Left ventricle myocardium inferior (tissue), 1 donor: ENCODE data around the gene LANCL2. TPM values are rescaled to one million over a fixed set of nuclear protein-coding genes. Genes with fewer than 3 reads are reported as not detected.
"Not testable (repeated sequence)": the region's sequence is repeated elsewhere in the genome, so short reads cannot be mapped to it uniquely, and the experiment has no call there.

Experiments used
- DNase-seq: peaks from one replicate; pipeline ENCODE4 v3.0.0-alpha.2; 2020
- H3K27ac ChIP-seq: fragments of 200-600 bp; replicated peaks from 2 replicates; pipeline ENCODE4 v1.8.0; 2021
- H3K27me3 ChIP-seq: fragments of 200-600 bp; 2 replicates; pipeline ENCODE4 v1.8.0; 2021; ENCODE audit warnings: low read depth
- H3K36me3 ChIP-seq: fragments of 200-600 bp; 2 replicates; pipeline ENCODE4 v1.8.0; 2021
- H3K4me1 ChIP-seq: fragments of 200-600 bp; 2 replicates; pipeline ENCODE4 v1.8.0; 2021
- H3K4me3 ChIP-seq: fragments of 200-600 bp; 2 replicates; pipeline ENCODE4 v1.8.0; 2021; ENCODE audit warnings: mild to moderate bottlenecking, moderate library complexity
- H3K9me3 ChIP-seq: fragments of 200-600 bp; replicated peaks from 2 replicates; pipeline ENCODE4 v1.8.0; 2021
- CTCF ChIP-seq: fragments of 200-600 bp; IDR thresholded peaks from 2 replicates; pipeline ENCODE4 v1.8.0; 2021; ENCODE audit warnings: antibody characterized with exemption, mild to moderate bottlenecking, borderline replicate concordance
- intact Hi-C: fragments of 100-400 bp; cut with micrococcal nuclease; formaldehyde crosslinking; loops from one replicate; pipeline ENCODE4 v1.11.0; 2022
- total RNA-seq: library from RNA; stranded (reverse); fragmentation: NEBNext Ultra II Directional; extraction: Animal tissue kit (Norgen Biotek cat#: 25700); gene quantifications from one replicate; pipeline ENCODE4 v1.2.1, GENCODE V29; 2021
- donor health status: DM: no; HTN: yes; CAD: no; lungs with severe emphysema.

Gene LANCL2
- total RNA-seq, 1 donor from 2014 or later: 7.9 TPM

GRCh38 chr7:55410667-55411239 is 45.6 kb downstream of the LANCL2 start:
- H3K27me3 ChIP-seq: no peaks in the 10 kb centered on the region
- intact Hi-C loops: no loop called here
- no peak overlapping the region for H3K27ac ChIP-seq
- H3K36me3 ChIP-seq: peaks cover 34% of the 10 kb centered on the region
- no peak for DNase-seq
- no peak for TF ChIP-seq CTCF
- H3K4me1 ChIP-seq: no peaks in the 10 kb centered on the region
- no peak overlapping the region for H3K4me3 ChIP-seq
- H3K9me3 ChIP-seq: no peaks in the 10 kb centered on the region

GRCh38 chr7:55411844-55412243 is 46.7 kb downstream of the LANCL2 start:
- Histone ChIP-seq H3K36me3 (peaks cover 28% of the 10 kb centered on the region), H3K27me3 (no peaks in the 10 kb centered on the region), H3K4me3 (no peak overlapping the region), H3K9me3 (no peaks in the 10 kb centered on the region), H3K4me1 (no peaks in the 10 kb centered on the region), H3K27ac (no peak overlapping the region)
- TF ChIP-seq CTCF: no peak
- no peak for DNase-seq
- intact Hi-C loops: no loop called here

DNA sequence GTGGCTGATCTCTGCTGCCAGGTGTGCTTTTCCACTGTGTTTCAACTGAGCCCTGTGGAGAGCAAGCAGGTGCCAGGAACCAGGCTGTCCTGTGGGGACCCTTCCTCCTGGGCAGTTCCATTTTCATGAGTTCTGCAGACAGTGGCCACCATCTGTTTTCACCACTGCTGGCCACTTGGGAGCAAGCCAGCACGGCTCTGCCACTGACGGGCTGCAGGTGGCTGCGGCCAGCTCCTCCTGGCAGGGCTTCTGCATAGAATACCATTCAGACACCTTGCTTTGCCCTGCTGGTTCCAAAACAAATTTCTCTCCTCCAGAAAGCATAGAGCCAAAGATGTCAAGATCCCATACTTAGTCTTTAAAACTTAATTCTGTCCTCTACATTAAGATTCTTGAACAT is 48.3 kb downstream of the LANCL2 start:
- Histone ChIP-seq H3K4me3 (no peak overlapping the region), H3K36me3 (peaks cover 21% of the 10 kb centered on the region), H3K27ac (no peak overlapping the region), H3K9me3 (no peaks in the 10 kb centered on the region), H3K4me1 (no peaks in the 10 kb centered on the region), H3K27me3 (no peaks in the 10 kb centered on the region)
- intact Hi-C loops: no loop called here
- DNase-seq: no peak
- TF ChIP-seq CTCF: no peak

GRCh38 chr7:55415173-55415778 is 50.1 kb downstream of the LANCL2 start:
- H3K27ac ChIP-seq: no peak overlapping the region
- H3K36me3 ChIP-seq: peaks cover 21% of the 10 kb centered on the region
- H3K27me3 ChIP-seq: no peaks in the 10 kb centered on the region
- H3K9me3 ChIP-seq: no peaks in the 10 kb centered on the region
- H3K4me1 ChIP-seq: no peaks in the 10 kb centered on the region
- TF ChIP-seq CTCF: peak; percentile 85
- DNase-seq: peak; percentile 68
- no peak overlapping the region for H3K4me3 ChIP-seq
- intact Hi-C loops: loop anchor here (2.0 kb wide), 1 partner anchor 134 kb away; no protein-coding TSS in a partner anchor

- H3K36me3 ChIP-seq, H3K27me3 ChIP-seq, H3K4me3 ChIP-seq, H3K9me3 ChIP-seq, H3K4me1 ChIP-seq, DNase-seq, H3K27ac ChIP-seq, intact Hi-C loops: not testable (repeated sequence)
Observed at GRCh38 chr7:55417456-55417855, 52.3 kb downstream of the LANCL2 start.

DNA sequence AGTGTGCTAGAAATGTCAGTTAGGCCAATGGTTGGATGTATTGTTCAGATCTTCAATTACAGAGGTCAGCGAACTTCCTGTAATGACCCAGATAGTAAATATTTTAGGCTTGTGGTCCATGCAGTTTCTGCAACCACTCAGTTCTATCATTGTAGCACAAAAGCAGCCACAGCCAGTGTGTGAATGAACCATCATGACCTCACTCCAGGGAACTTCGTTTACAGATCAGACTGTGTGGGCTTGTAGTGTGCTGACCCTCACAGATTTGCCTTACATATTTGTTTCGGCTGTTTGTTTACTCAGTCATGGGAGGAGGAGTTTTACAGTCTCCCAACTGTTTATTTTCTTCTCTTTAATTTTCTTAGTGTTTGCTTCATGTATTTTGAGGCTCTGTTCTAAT is 55.4 kb downstream of the LANCL2 start:
- Histone ChIP-seq H3K4me3 (no peak overlapping the region), H3K9me3 (no peaks in the 10 kb centered on the region), H3K4me1 (peaks cover 7% of the 10 kb centered on the region), H3K27me3 (no peaks in the 10 kb centered on the region), H3K27ac (no peak overlapping the region), H3K36me3 (peaks cover 5% of the 10 kb centered on the region)
- DNase-seq: no peak
- TF ChIP-seq CTCF: no peak
- intact Hi-C loops: no loop called here
